K562 (cell line): ENCODE data around the gene SLIT1. TPM values are rescaled to one million over a fixed set of nuclear protein-coding genes. Genes with fewer than 3 reads are reported as not detected.

Experiments used
- CBFB ChIP-seq: sonication (generic); formaldehyde crosslinking; IDR thresholded peaks from 2 replicates; pipeline ENCODE4 v1.4.0; 2020; ENCODE audit warnings: mild to moderate bottlenecking, missing genetic modification reagents
- HDGF ChIP-seq: fragments of 450-650 bp; IDR thresholded peaks from 2 replicates; pipeline ENCODE4 v1.6.1; 2016
- ILK ChIP-seq: fragments of 450-650 bp; IDR thresholded peaks from 2 replicates; pipeline ENCODE4 v1.6.1; 2016; ENCODE audit warnings: missing genetic modification characterization, low read depth, mild to moderate bottlenecking, missing compliant biosample characterization, moderate library complexity, borderline replicate concordance
- MAZ ChIP-seq, 2 experiments: fragments of 450-650 bp in 1 of 2; sonication (generic) in 1 of 2; formaldehyde crosslinking; IDR thresholded peaks in 1 of 2; conservative IDR thresholded peaks in 1 of 2; 2 replicates each; pipeline versions ENCODE4 v1.4.0 to v1.5.0; 2020; ENCODE audit warnings: mild to moderate bottlenecking in 1 of 2, missing genetic modification reagents in 1 of 2
- NFXL1 ChIP-seq: fragments of 450-650 bp; formaldehyde crosslinking; IDR thresholded peaks from 2 replicates; pipeline ENCODE4 v1.4.0; 2021; ENCODE audit warnings: mild to moderate bottlenecking
- SETDB1 ChIP-seq: IDR thresholded peaks from one replicate; pipeline ENCODE4 v1.6.1; 2012; ENCODE audit warnings: low read length, control low read depth, inconsistent platforms
- SMC3 ChIP-seq: conservative IDR thresholded peaks from 2 replicates; pipeline ENCODE4 v1.6.1; 2011; ENCODE audit warnings: low read depth, low read length, improper control_type of control experiment; ENCODE audit not compliant: insufficient read depth
- polyA plus RNA-seq, 8 experiments: library from polyadenylated mRNA; depleted of rRNA in 4 of 8; stranded (reverse) in 5 of 8; unstranded in 3 of 8; fragments of >200 nt; fragmentation: Nextera tagmentation in 2 of 8; fragmentation: Illumina TruSeq in 1 of 8; extraction: Ambion mirVana in 2 of 8; extraction: Trizol in 1 of 8; gene quantifications; 2 replicates each; pipeline versions ENCODE4 v1.2.1 to v1.2.3, GENCODE V29; 2011 to 2014; ENCODE audit warnings: inconsistent platforms in 1 of 8, missing spikeins in 1 of 8
- total RNA-seq, 7 experiments: library from RNA; depleted of rRNA in 6 of 7; stranded (reverse); fragments of >200 nt in 6 of 7; fragmentation: Illumina TruSeq in 2 of 7; extraction: Trizol in 2 of 7; gene quantifications; 2 replicates each; pipeline versions ENCODE4 v1.2.1 to v1.2.3, GENCODE V29; 2011 to 2021; ENCODE audit warnings: low replicate concordance in 1 of 7
- TF ChIP-seq, protein P1 (sequence below): fragments of 450-650 bp; IDR thresholded peaks from 2 replicates; pipeline ENCODE4 v1.6.1; 2016; ENCODE audit warnings: mild to moderate bottlenecking, moderate library complexity
- TF ChIP-seq, protein P2 (sequence below): fragments of 450-650 bp; IDR thresholded peaks from 2 replicates; pipeline ENCODE4 v1.6.1; 2018; ENCODE audit not compliant: partially characterized antibody

SLIT1 gene
- total and polyA plus RNA-seq, 9 of the 15 experiments (the other 6 are each of a cell fraction or from before 2014, with no cell fraction given) = 0.01 to 0.11 (median 0.04) TPM; not detected in 3

- TF ChIP-seq, protein P1, sequence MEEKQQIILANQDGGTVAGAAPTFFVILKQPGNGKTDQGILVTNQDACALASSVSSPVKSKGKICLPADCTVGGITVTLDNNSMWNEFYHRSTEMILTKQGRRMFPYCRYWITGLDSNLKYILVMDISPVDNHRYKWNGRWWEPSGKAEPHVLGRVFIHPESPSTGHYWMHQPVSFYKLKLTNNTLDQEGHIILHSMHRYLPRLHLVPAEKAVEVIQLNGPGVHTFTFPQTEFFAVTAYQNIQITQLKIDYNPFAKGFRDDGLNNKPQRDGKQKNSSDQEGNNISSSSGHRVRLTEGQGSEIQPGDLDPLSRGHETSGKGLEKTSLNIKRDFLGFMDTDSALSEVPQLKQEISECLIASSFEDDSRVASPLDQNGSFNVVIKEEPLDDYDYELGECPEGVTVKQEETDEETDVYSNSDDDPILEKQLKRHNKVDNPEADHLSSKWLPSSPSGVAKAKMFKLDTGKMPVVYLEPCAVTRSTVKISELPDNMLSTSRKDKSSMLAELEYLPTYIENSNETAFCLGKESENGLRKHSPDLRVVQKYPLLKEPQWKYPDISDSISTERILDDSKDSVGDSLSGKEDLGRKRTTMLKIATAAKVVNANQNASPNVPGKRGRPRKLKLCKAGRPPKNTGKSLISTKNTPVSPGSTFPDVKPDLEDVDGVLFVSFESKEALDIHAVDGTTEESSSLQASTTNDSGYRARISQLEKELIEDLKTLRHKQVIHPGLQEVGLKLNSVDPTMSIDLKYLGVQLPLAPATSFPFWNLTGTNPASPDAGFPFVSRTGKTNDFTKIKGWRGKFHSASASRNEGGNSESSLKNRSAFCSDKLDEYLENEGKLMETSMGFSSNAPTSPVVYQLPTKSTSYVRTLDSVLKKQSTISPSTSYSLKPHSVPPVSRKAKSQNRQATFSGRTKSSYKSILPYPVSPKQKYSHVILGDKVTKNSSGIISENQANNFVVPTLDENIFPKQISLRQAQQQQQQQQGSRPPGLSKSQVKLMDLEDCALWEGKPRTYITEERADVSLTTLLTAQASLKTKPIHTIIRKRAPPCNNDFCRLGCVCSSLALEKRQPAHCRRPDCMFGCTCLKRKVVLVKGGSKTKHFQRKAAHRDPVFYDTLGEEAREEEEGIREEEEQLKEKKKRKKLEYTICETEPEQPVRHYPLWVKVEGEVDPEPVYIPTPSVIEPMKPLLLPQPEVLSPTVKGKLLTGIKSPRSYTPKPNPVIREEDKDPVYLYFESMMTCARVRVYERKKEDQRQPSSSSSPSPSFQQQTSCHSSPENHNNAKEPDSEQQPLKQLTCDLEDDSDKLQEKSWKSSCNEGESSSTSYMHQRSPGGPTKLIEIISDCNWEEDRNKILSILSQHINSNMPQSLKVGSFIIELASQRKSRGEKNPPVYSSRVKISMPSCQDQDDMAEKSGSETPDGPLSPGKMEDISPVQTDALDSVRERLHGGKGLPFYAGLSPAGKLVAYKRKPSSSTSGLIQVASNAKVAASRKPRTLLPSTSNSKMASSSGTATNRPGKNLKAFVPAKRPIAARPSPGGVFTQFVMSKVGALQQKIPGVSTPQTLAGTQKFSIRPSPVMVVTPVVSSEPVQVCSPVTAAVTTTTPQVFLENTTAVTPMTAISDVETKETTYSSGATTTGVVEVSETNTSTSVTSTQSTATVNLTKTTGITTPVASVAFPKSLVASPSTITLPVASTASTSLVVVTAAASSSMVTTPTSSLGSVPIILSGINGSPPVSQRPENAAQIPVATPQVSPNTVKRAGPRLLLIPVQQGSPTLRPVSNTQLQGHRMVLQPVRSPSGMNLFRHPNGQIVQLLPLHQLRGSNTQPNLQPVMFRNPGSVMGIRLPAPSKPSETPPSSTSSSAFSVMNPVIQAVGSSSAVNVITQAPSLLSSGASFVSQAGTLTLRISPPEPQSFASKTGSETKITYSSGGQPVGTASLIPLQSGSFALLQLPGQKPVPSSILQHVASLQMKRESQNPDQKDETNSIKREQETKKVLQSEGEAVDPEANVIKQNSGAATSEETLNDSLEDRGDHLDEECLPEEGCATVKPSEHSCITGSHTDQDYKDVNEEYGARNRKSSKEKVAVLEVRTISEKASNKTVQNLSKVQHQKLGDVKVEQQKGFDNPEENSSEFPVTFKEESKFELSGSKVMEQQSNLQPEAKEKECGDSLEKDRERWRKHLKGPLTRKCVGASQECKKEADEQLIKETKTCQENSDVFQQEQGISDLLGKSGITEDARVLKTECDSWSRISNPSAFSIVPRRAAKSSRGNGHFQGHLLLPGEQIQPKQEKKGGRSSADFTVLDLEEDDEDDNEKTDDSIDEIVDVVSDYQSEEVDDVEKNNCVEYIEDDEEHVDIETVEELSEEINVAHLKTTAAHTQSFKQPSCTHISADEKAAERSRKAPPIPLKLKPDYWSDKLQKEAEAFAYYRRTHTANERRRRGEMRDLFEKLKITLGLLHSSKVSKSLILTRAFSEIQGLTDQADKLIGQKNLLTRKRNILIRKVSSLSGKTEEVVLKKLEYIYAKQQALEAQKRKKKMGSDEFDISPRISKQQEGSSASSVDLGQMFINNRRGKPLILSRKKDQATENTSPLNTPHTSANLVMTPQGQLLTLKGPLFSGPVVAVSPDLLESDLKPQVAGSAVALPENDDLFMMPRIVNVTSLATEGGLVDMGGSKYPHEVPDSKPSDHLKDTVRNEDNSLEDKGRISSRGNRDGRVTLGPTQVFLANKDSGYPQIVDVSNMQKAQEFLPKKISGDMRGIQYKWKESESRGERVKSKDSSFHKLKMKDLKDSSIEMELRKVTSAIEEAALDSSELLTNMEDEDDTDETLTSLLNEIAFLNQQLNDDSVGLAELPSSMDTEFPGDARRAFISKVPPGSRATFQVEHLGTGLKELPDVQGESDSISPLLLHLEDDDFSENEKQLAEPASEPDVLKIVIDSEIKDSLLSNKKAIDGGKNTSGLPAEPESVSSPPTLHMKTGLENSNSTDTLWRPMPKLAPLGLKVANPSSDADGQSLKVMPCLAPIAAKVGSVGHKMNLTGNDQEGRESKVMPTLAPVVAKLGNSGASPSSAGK = no peak
- TF ChIP-seq SETDB1 (no peak), HDGF (no peak), SMC3 (no peak), ILK (no peak), MAZ (CRISPR knock-in tag; conservative IDR thresholded peaks at IDR 0.05 in 1 of 2, IDR thresholded peaks at IDR 0.05 in 1 of 2) (no peak), NFXL1 (no peak), CBFB (no peak)
- TF ChIP-seq, protein P2, sequence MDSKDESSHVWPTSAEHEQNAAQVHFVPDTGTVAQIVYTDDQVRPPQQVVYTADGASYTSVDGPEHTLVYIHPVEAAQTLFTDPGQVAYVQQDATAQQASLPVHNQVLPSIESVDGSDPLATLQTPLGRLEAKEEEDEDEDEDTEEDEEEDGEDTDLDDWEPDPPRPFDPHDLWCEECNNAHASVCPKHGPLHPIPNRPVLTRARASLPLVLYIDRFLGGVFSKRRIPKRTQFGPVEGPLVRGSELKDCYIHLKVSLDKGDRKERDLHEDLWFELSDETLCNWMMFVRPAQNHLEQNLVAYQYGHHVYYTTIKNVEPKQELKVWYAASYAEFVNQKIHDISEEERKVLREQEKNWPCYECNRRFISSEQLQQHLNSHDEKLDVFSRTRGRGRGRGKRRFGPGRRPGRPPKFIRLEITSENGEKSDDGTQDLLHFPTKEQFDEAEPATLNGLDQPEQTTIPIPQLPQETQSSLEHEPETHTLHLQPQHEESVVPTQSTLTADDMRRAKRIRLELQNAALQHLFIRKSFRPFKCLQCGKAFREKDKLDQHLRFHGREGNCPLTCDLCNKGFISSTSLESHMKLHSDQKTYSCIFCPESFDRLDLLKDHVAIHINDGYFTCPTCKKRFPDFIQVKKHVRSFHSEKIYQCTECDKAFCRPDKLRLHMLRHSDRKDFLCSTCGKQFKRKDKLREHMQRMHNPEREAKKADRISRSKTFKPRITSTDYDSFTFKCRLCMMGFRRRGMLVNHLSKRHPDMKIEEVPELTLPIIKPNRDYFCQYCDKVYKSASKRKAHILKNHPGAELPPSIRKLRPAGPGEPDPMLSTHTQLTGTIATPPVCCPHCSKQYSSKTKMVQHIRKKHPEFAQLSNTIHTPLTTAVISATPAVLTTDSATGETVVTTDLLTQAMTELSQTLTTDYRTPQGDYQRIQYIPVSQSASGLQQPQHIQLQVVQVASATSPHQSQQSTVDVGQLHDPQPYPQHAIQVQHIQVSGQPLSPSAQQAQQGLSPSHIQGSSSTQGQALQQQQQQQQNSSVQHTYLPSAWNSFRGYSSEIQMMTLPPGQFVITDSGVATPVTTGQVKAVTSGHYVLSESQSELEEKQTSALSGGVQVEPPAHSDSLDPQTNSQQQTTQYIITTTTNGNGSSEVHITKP = no peak
These were observed 136.1 kb downstream of the SLIT1 start (continued) for GRCh38 chr10:97049670-97050069.
